Keratinocyte (primary cell): Measurements from ENCODE around the gene CDKN1C.

Source experiments
- CTCF ChIP-seq, 3 experiments: IDR thresholded peaks in 1 of 3; conservative IDR thresholded peaks in 1 of 3; optimal IDR thresholded peaks in 1 of 3; 2 replicates in 2 of 3; 3 replicates in 1 of 3; pipeline versions ENCODE3 to v1.5.1; 2011; ENCODE audit warnings: low read length in 3 of 3, mild to moderate bottlenecking in 3 of 3, moderate library complexity in 2 of 3, control low read depth in 1 of 3, inconsistent platforms in 1 of 3; ENCODE audit not compliant: insufficient read depth in 2 of 3; ENCODE audit errors: extremely low read depth in 1 of 3
- EZH2 ChIP-seq: IDR thresholded peaks from one replicate; pipeline ENCODE4 v1.6.1; 2012; ENCODE audit warnings: inconsistent platforms, mild to moderate bottlenecking, low read length, moderate library complexity

- TF ChIP-seq CTCF (optimal IDR thresholded peaks at IDR 0.05 in 1 of 3, IDR thresholded peaks at IDR 0.05 in 1 of 3, conservative IDR thresholded peaks at IDR 0.05 in 1 of 3; ENCODE audit: extremely low read depth in 1 of 3, insufficient read depth in 2 of 3, low read length in 3 of 3) (no peak), EZH2 (no peak)
Observed at GRCh38 chr11:2842876-2843275, 42.7 kb downstream of the CDKN1C start.
